GM08714 (cell line): ENCODE results near the gene SLC6A9.

Source experiments
- H3K4me3 ChIP-seq: fragments of 200-500 bp; sonication (Bioruptor generic); 2 replicates; pipeline ENCODE4 v1.5.1; 2014; ENCODE audit warnings: mild to moderate bottlenecking, low read length, inconsistent platforms
- ZNF274 ChIP-seq: IDR thresholded peaks from 2 replicates; pipeline ENCODE4 v1.6.1; 2012; ENCODE audit warnings: mild to moderate bottlenecking, low read depth, low read length

SLC6A9 gene

GRCh38 chr1:44059664-44060355, 28.5 kb upstream of the SLC6A9 start:
- no peak overlapping the region for H3K4me3 ChIP-seq
- TF ChIP-seq ZNF274: no peak

- TF ChIP-seq ZNF274: no peak
- no peak overlapping the region for H3K4me3 ChIP-seq
These were observed 27.9 kb upstream of the SLC6A9 start for GRCh38 chr1:44059212-44059611.

GRCh38 chr1:44057293-44057692, 26.0 kb upstream of the SLC6A9 start:
- no peak for TF ChIP-seq ZNF274
- H3K4me3 ChIP-seq: no peak overlapping the region

- no peak overlapping the region for H3K4me3 ChIP-seq
- no peak for TF ChIP-seq ZNF274
These were observed 22.1 kb upstream of the SLC6A9 start for GRCh38 chr1:44053394-44053793.

- no peak overlapping the region for H3K4me3 ChIP-seq
- TF ChIP-seq ZNF274: no peak
These were observed 19.0 kb upstream of the SLC6A9 start for GRCh38 chr1:44050261-44050660.

GRCh38 chr1:44049839-44050238, 18.6 kb upstream of the SLC6A9 start:
- no peak for TF ChIP-seq ZNF274
- no peak overlapping the region for H3K4me3 ChIP-seq

GRCh38 chr1:44048532-44049215, 17.4 kb upstream of the SLC6A9 start:
- no peak for TF ChIP-seq ZNF274
- H3K4me3 ChIP-seq: no peak overlapping the region

- no peak for TF ChIP-seq ZNF274
- no peak overlapping the region for H3K4me3 ChIP-seq
These were observed 15.9 kb upstream of the SLC6A9 start for GRCh38 chr1:44047131-44047530.

GRCh38 chr1:44045064-44045463, 13.8 kb upstream of the SLC6A9 start:
- no peak for TF ChIP-seq ZNF274
- no peak overlapping the region for H3K4me3 ChIP-seq

- H3K4me3 ChIP-seq: no peak overlapping the region
- TF ChIP-seq ZNF274: no peak
These were observed 13.0 kb upstream of the SLC6A9 start for GRCh38 chr1:44044071-44044801.

GRCh38 chr1:44043176-44044070, 12.2 kb upstream of the SLC6A9 start:
- TF ChIP-seq ZNF274: no peak
- H3K4me3 ChIP-seq: no peak overlapping the region

- TF ChIP-seq ZNF274: no peak
- no peak overlapping the region for H3K4me3 ChIP-seq
These were observed 9.6 kb upstream of the SLC6A9 start for GRCh38 chr1:44040846-44041245.

GRCh38 chr1:44040418-44040817, 9.2 kb upstream of the SLC6A9 start:
- TF ChIP-seq ZNF274: no peak
- no peak overlapping the region for H3K4me3 ChIP-seq
